HG03457 (cell line): ENCODE measurements around the gene LMOD1.

ENCODE experiments used
- ATAC-seq: cut with Tn5 transposase; IDR thresholded peaks from one replicate; pipeline ENCODE4 v1.9.1; 2021; ENCODE audit warnings: moderate number of reproducible peaks; ENCODE audit not compliant: unreplicated experiment

The LMOD1 gene

GRCh38 chr1:201895120-201895665 lies 51.2 kb downstream of the LMOD1 start:
- ATAC-seq = no peak

GRCh38 chr1:201894343-201895119 lies 51.8 kb downstream of the LMOD1 start:
- no peak for ATAC-seq

- no peak for ATAC-seq
Observed at GRCh38 chr1:201893431-201893830, 52.9 kb downstream of the LMOD1 start.

- no peak for ATAC-seq
Observed at GRCh38 chr1:201892211-201892610, 54.1 kb downstream of the LMOD1 start.

GRCh38 chr1:201891451-201892045 lies 54.8 kb downstream of the LMOD1 start:
- ATAC-seq = no peak

GRCh38 chr1:201890806-201891450 lies 55.4 kb downstream of the LMOD1 start:
- no peak for ATAC-seq

- no peak for ATAC-seq
Observed at GRCh38 chr1:201890223-201890622, 56.1 kb downstream of the LMOD1 start.

- no peak for ATAC-seq
Observed at GRCh38 chr1:201889090-201889968, 57.0 kb downstream of the LMOD1 start.

- no peak for ATAC-seq
Observed at GRCh38 chr1:201888282-201889089, 57.9 kb downstream of the LMOD1 start, which contains the start of gene SHISA4. SHISA4 (plus strand) TSS chr1:201888898; CDS start chr1:201888995, 97 bp downstream.

GRCh38 chr1:201887116-201887866 lies 59.1 kb downstream of the LMOD1 start:
- ATAC-seq = no peak

- ATAC-seq = no peak
Observed at GRCh38 chr1:201886103-201886885, 60.1 kb downstream of the LMOD1 start.

- ATAC-seq = no peak
Observed at GRCh38 chr1:201885531-201886075, 60.7 kb downstream of the LMOD1 start.

- no peak for ATAC-seq
Observed at GRCh38 chr1:201884425-201884824, 61.9 kb downstream of the LMOD1 start.

- ATAC-seq = no peak
Observed at GRCh38 chr1:201883786-201884185, 62.6 kb downstream of the LMOD1 start.

- no peak for ATAC-seq
Observed at GRCh38 chr1:201883266-201883665, 63.1 kb downstream of the LMOD1 start.

GRCh38 chr1:201882665-201883132 lies 63.6 kb downstream of the LMOD1 start:
- no peak for ATAC-seq

GRCh38 chr1:201881617-201882016 lies 64.7 kb downstream of the LMOD1 start:
- no peak for ATAC-seq
